AG04449 (cell line): ENCODE results near the gene BCAS1.

Experiments used
- CTCF ChIA-PET: fragments of 350-600 bp; formaldehyde crosslinking; extraction: SDS; loops from one replicate; lab custom pipeline; 2021; ENCODE audit warnings: antibody characterized with exemption; lab: Yijun Ruan, JAX
- POLR2A ChIA-PET: fragments of 400-600, 350-600 bp; formaldehyde crosslinking; extraction: SDS; loops from one replicate; lab custom pipeline; 2020; ENCODE audit warnings: antibody characterized with exemption, inconsistent platforms; lab: Yijun Ruan, JAX
- DNase-seq: peaks from one replicate; pipeline ENCODE4 v3.0.0-alpha.2; 2010; ENCODE audit warnings: low read depth, low spot score
- H3K4me3 ChIP-seq: 2 replicates; pipeline ENCODE4 v1.5.1; 2011; ENCODE audit warnings: low read depth, mild to moderate bottlenecking, control low read depth, low read length
- CTCF ChIP-seq: IDR thresholded peaks from one replicate; pipeline ENCODE4 v1.5.1; 2011; ENCODE audit warnings: mild to moderate bottlenecking, moderate library complexity, low read length, control low read depth, inconsistent platforms; ENCODE audit not compliant: insufficient read depth; ENCODE audit errors: missing control alignments

Gene BCAS1

GRCh38 chr20:54114109-54114508, 43.7 kb upstream of the BCAS1 start:
- POLR2A ChIA-PET, result no interaction called here
- TF ChIP-seq CTCF, result no peak
- no peak overlapping the region for H3K4me3 ChIP-seq
- CTCF ChIA-PET, result interaction anchor here (5.6 kb wide), 1 partner anchor 10 kb away, joined by 76 read pairs; no protein-coding TSS in a partner anchor
- no peak for DNase-seq

DNA sequence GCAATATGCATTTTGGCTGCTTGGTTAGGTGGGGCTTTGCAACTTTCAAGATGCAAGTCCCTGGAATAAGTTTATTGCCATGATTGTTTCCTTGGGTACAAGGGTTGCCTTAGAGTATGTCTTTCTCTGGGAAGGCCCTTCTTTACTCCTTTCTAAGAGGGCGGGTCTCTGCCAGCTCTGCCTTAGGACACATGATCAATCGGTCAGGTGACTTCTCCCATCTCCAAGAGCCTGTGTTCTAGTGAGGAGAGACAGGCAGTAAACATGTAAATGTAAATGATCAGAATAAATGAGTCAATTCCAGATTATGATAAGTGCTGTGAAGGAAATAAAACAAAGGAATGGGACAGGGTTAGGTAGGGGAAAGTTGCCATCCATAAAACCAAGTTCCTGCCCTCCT, 43.2 kb upstream of the BCAS1 start:
- DNase-seq, result no peak
- no peak for TF ChIP-seq CTCF
- no peak overlapping the region for H3K4me3 ChIP-seq
- CTCF ChIA-PET, result interaction anchor here (5.6 kb wide), 1 partner anchor 9 kb away, joined by 76 read pairs; no protein-coding TSS in a partner anchor
- POLR2A ChIA-PET, result no interaction called here

GRCh38 chr20:54112221-54112884, 42.0 kb upstream of the BCAS1 start:
- ChIA-PET CTCF (interaction anchor here (1.5 to 23.9 kb wide), 2 partner anchors 9 to 94 kb away, joined by 8 to 1179 read pairs; partner anchors contain the start of gene PFDN4), POLR2A (no interaction called here)
- no peak for DNase-seq
- no peak overlapping the region for H3K4me3 ChIP-seq
- no peak for TF ChIP-seq CTCF

- ChIA-PET POLR2A (no interaction called here), CTCF (interaction anchor here (1.5 to 23.9 kb wide), 3 partner anchors 8 to 95 kb away, joined by 8 to 1179 read pairs (median 28); partner anchors contain the start of gene PFDN4)
- H3K4me3 ChIP-seq, result no peak overlapping the region
- TF ChIP-seq CTCF, result no peak
- no peak for DNase-seq
Measured at GRCh38 chr20:54111460-54111859, 41.1 kb upstream of the BCAS1 start.

DNA sequence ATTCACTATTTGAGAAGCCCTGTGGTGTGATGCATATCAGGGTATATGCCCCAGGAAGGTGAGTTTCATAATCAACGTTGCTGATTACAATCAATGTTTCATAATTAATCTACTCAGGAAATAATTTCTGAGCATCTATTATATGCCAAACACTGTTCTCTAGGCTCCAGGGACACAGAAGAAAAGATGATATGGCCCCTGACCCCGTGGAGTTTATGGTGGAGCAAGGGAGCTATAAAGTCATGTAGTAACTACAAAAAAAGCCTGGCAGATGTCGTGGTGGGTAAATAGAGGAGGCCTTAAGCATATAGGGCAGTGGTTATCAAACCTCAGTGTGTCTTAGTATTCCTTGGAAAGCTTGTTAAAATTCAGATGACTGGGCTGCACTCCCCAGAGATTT, 40.1 kb upstream of the BCAS1 start:
- no peak overlapping the region for H3K4me3 ChIP-seq
- no peak for TF ChIP-seq CTCF
- no peak for DNase-seq
- POLR2A ChIA-PET, result no interaction called here
- CTCF ChIA-PET, result interaction anchor here (1.8 to 23.9 kb wide), 4 partner anchors 9 to 96 kb away, joined by 6 to 1179 read pairs (median 18); partner anchors contain the start of gene PFDN4

DNA sequence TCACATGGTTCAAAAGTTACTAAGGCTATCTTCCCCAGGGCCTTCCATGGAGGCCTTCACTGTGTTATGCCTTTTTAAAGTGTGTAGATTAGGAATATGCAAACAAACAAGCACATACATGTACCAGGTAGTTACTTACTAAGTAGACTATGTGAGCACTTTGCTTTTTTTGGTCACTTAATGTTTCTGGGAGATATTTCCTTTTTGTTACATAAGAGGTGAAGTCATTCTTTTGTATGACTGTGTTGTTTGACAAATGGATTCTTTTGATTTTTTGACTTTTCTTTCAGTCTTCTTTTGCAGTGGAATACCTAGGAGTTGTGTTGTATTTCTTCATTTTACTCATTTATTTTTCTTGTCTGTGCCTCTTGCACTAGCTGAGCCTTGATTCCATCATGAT, 39.6 kb upstream of the BCAS1 start:
- DNase-seq, result no peak
- no peak overlapping the region for H3K4me3 ChIP-seq
- TF ChIP-seq CTCF, result no peak
- CTCF ChIA-PET, result interaction anchor here (1.8 to 23.9 kb wide), 4 partner anchors 9 to 96 kb away, joined by 6 to 1179 read pairs (median 18); partner anchors contain the start of gene PFDN4
- POLR2A ChIA-PET, result no interaction called here
